Subcutaneous abdominal adipose tissue (tissue), 5 donors: ENCODE measurements around the gene TNFAIP2.
"Not testable (repeated sequence)": the region's sequence is repeated elsewhere in the genome, so short reads cannot be mapped to it uniquely, and the experiment has no call there.

Experiments
- H3K27ac ChIP-seq: one replicate; pipeline ENCODE4 v1.7.0; 2013; ENCODE audit warnings: low read depth, mild to moderate bottlenecking, inconsistent platforms, low read length, moderate library complexity
- H3K27me3 ChIP-seq, 5 donors: one replicate each; pipeline ENCODE4 v1.7.0; 2013; ENCODE audit warnings: low read length in 5 of 5, inconsistent platforms in 1 of 5; ENCODE audit not compliant: control insufficient read depth in 5 of 5, insufficient read depth in 4 of 5
- H3K36me3 ChIP-seq, 5 donors: one replicate each; pipeline ENCODE4 v1.7.0; 2013; ENCODE audit warnings: low read length in 5 of 5; ENCODE audit not compliant: control insufficient read depth in 5 of 5, insufficient read depth in 5 of 5
- H3K4me1 ChIP-seq, 5 donors: one replicate each; pipeline ENCODE4 v1.7.0; 2013; ENCODE audit warnings: low read length in 5 of 5, mild to moderate bottlenecking in 3 of 5, moderate library complexity in 1 of 5; ENCODE audit not compliant: control insufficient read depth in 5 of 5, insufficient read depth in 5 of 5
- H3K4me3 ChIP-seq, 5 donors: one replicate each; pipeline ENCODE4 v1.7.0; 2013; ENCODE audit warnings: low read length in 5 of 5, low read depth in 1 of 5
- H3K9ac ChIP-seq, 5 donors: one replicate each; pipeline ENCODE4 v1.7.0; 2013; ENCODE audit warnings: low read length in 5 of 5, mild to moderate bottlenecking in 4 of 5, moderate library complexity in 3 of 5
- H3K9me3 ChIP-seq, 5 donors: one replicate each; pipeline ENCODE4 v1.7.0; 2013; ENCODE audit warnings: low read length in 5 of 5; ENCODE audit not compliant: control insufficient read depth in 5 of 5
- donor health status: healthy.
- donor health status: healthy.
- donor health status: healthy.
- donor health status: healthy.
- donor health status: healthy.

TNFAIP2 gene

DNA sequence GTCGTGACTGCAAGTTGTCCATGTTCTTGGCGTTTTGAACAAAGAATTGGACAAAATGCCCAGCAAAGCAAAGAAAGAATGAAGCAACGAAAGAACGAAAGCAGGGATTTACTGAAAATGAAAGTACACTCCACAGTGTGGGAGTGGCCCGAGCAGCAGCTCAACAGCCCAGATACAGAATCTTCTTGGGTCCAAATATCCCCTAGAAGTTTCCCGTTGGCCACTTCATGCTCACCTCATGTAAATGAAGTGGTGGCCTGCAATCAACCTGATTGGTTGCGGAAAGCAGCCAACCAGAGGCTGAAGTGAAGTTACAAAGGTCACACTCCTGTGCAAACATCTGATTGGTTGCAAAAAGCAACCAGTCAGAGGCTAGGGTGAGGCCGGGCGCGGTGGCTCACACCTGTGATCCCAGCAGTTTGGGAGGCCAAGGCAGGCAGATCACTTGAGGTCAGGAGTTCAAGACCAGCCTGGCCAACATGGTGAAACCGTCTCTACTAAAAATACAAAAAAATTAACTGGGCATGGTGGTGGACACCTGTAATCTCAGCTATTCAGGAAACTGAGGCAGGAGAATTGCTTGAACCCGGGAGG is 8.1 kb upstream of the TNFAIP2 start:
- peak overlapping the region in 2 of 5 donors; percentile 25 to 41 for H3K9ac ChIP-seq
- H3K9me3 ChIP-seq, H3K27me3 ChIP-seq, H3K27ac ChIP-seq, H3K36me3 ChIP-seq: not testable (repeated sequence)
- H3K4me1 ChIP-seq = peaks cover 14 to 67% (median 60%) of the 10 kb centered on the region in 5 donors
- H3K4me3 ChIP-seq = peak overlapping the region in 4 of 5 donors; percentile 22 to 48 (median 30)

DNA sequence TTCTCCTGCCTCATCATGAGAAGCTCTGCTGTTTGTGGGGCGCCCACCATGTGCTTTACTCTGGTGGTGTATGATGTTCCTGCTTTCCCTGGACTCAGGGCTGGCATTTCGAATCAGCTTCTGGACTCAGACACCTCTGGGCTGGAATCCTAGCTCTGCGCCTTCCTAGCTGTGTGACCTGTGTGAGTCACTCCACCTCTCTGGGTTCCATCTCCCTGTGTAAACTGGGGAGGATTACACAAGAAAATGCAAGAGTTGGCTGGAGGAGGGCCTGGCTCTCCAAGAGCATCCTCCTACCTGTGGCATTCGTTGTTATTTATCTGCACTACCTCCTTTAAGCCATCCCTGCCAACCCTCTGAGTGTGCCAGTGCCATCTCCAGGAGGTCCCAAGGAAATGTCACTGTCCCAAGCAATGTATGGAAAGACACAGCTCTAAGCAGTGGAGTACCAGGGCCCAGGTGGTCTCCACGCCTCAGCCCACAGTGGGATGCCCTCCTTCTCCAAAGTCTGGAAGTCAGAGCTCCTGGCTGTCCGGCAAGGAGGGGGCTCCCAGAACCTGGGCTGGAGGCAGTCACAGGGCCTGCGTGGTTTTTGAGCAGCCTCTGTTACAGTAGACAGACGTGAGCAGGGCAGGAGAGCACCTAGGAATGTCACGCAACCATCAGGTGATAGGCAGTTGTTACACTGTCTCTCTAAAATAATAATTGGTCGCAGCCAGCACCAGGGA is 7.3 kb upstream of the TNFAIP2 start:
- peaks cover 18 to 67% (median 60%) of the 10 kb centered on the region in 5 donors for H3K4me1 ChIP-seq
- no peak overlapping the region for H3K27ac ChIP-seq
- no peak overlapping the region for H3K9ac ChIP-seq
- no peak overlapping the region for H3K4me3 ChIP-seq
- H3K36me3 ChIP-seq = no peaks in the 10 kb centered on the region
- no peaks in the 10 kb centered on the region for H3K27me3 ChIP-seq
- no peaks in the 10 kb centered on the region for H3K9me3 ChIP-seq

DNA sequence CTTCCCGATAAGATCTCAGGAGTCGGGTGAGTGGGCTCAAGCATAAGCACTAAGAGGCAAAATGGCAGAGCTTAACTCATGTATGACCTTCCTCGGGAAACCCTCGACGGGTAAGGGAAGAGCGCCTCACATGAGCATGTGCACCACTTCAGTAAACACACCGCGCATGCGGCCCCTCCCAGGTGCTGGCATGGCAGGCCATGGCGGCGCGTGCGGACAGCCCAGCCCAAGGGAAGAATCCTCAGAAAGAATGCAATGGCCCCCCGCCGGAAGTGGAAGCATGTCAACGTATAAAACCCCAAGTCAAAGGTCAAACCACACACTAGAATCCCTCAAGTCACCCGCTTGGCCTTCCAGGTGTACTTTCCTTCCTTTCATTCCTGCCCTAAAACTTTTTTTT is 6.6 kb upstream of the TNFAIP2 start:
- H3K4me1 ChIP-seq = peaks cover 23 to 67% (median 60%) of the 10 kb centered on the region in 5 donors
- H3K36me3 ChIP-seq = no peaks in the 10 kb centered on the region
- no peak overlapping the region for H3K27ac ChIP-seq
- no peaks in the 10 kb centered on the region for H3K27me3 ChIP-seq
- H3K9me3 ChIP-seq = no peaks in the 10 kb centered on the region
- H3K4me3 ChIP-seq = no peak overlapping the region
- no peak overlapping the region for H3K9ac ChIP-seq

DNA sequence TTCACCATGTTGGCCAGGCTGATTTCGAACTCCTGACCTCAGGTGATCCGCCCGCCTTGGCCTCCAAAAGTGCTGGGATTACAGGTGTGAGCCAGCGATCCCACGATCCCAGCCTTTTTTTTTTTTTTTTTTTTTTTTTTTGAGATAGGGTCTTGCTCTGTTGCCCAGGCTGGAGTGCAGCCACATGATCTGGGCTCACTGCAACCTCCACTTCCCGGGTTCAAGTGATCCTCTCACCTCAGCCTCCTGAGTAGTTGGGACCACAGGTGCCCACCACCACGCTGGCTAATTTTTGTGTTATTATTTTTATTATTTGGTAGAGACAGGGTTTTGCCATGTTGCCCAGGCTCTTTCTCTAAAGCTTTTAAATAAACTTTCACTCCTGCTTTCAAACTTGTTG is 5.8 kb upstream of the TNFAIP2 start:
- not testable (repeated sequence) for H3K4me3 ChIP-seq, H3K36me3 ChIP-seq, H3K27ac ChIP-seq, H3K9me3 ChIP-seq, H3K9ac ChIP-seq, H3K27me3 ChIP-seq
- H3K4me1 ChIP-seq = peaks cover 27 to 70% (median 59%) of the 10 kb centered on the region in 5 donors

DNA sequence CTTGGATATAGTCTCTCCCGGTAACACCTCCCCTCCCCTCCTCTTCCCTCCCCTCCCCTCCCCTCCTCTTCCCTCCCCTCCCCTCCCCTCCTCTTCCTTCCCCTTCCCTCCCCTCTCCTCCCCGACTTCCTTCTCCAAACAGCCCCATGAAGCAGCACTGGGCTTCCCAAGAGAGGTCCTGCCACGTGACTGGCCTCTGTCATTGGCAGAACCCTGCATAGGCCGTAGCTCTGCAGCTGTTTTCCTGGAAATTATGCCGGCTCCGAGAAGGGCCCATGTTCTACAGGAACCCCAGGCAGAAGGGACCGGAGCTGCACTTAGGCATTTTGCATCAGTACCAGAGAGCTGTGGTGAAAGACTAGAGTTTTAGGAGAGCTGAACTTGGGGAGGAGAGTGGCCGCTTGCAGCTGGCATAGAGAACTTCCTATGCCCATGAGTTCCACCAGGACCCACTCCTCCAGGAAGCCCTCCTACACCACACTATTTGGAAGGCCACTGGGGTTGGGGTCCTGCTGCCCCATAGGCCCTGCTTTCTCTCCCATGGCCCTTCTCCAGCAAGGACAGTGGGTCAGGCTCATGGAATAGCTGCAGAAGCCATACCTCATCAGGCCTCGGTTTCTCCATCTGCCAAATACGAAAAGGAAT is 5.1 kb upstream of the TNFAIP2 start:
- Histone ChIP-seq H3K4me3 (peak overlapping the region in 3 of 5 donors; percentile 22 to 30 (median 27)), H3K27me3 (no peaks in the 10 kb centered on the region), H3K9me3 (no peaks in the 10 kb centered on the region), H3K4me1 (peaks cover 31 to 71% (median 60%) of the 10 kb centered on the region in 5 donors), H3K9ac (peak overlapping the region; percentile 36 to 77 (median 55)), H3K27ac (peak overlapping the region; percentile 89), H3K36me3 (no peaks in the 10 kb centered on the region)

DNA sequence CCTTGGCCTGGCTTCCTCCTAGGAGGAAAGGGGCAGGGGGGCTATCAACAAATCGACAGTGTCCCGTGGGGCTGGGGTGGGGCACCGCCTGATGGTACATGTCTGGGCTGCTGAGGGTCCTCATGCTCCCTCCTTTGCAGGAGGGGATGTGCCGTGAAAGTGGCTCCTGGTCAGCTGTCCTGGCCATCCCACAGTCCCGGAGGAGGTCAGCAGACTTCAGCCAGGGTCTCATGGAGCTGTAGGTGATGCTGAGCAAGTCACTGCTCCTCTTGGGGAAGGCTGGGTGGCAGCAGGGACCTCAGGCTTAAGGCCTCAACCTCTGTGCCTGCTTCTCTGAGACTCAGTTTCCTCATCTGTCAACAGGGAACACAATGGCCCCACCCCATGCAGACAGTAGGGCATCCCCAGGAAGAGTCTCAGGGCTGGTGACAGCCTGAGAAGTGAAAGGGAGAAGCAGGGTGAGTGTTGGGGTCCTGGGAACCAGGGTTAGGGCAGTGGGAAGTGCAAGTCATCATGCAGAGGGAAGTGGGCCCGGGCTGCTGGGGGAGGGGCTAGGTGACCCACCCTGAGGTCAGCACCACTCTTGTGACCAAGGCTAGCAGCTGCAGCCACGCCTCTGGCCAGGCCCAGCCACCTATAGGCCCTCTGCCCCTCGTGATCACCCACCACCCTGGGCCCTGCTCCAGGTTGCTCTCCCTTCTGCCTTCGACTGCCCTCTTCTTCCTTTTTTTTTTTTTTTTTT is 4.4 kb upstream of the TNFAIP2 start:
- H3K36me3 ChIP-seq = no peaks in the 10 kb centered on the region
- H3K4me3 ChIP-seq = peak overlapping the region in 2 of 5 donors; percentile 27 to 30
- H3K27me3 ChIP-seq = no peaks in the 10 kb centered on the region
- peak overlapping the region; percentile 36 to 67 (median 55) for H3K9ac ChIP-seq
- peaks cover 31 to 73% (median 59%) of the 10 kb centered on the region in 5 donors for H3K4me1 ChIP-seq
- no peaks in the 10 kb centered on the region for H3K9me3 ChIP-seq
- peak overlapping the region; percentile 89 for H3K27ac ChIP-seq

DNA sequence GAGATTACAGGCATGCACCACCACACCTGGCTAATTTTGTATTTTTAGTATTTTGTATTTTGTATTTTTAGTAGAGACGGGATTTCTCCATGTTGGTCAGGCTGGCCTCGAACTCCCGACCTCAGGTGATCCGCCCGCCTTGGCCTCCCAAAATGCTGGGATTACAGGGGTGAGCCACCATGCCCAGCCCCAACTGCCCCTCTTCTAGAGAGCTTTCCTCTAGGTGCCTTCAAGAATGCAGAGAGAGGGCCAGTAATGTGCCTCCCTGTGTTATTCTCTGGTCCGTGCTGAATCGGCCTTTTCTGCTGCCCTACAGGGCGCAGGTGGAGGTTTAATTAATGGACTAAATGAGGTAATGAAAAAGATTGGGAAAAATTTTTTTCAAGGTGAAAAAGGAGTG is 3.7 kb upstream of the TNFAIP2 start:
- not testable (repeated sequence) for H3K36me3 ChIP-seq, H3K4me3 ChIP-seq, H3K9me3 ChIP-seq, H3K9ac ChIP-seq, H3K27me3 ChIP-seq
- H3K4me1 ChIP-seq = peaks cover 29 to 73% (median 63%) of the 10 kb centered on the region in 5 donors
- peak overlapping the region; percentile 24 for H3K27ac ChIP-seq

DNA sequence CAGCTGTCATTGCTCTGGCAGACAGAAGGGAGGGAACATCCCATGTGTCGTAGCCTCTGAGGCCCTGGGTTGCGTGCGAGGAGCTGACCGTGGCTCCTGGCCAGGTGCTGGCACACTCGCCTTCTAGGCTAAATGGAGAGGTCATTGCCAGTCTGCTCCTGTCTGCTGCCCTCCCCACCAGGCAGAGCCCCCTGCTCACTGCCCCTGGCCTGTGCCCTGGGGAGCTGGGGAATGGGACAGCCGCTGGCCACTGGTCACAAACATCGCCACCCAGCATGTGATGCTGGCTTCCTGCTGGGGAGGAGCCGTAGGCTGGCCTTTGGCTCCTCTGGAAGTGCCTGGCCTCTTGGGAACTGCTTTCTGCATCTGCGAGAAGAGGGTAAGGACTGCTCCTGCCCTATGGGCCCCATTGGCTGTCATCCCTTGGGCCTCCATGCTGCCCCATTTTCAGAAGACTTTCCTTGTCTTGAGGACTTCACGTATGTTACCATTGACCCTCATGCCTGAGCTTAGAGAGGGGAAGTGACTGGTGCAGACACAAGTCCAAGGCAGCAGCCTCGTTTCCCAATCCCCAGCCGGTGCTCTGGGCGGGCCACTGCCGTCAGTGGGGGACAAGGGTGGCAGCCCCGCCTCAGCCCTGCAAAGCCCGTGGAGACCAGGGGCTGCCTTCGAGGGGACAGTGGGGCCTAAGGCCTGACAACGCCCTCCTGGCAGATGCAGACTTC is 2.0 kb upstream of the TNFAIP2 start:
- Histone ChIP-seq H3K27me3 (no peaks in the 10 kb centered on the region), H3K27ac (peak overlapping the region; percentile 97), H3K4me3 (peak overlapping the region; percentile 47 to 79 (median 63)), H3K9me3 (no peaks in the 10 kb centered on the region), H3K9ac (peak overlapping the region; percentile 13 to 78 (median 48)), H3K4me1 (peaks cover 34 to 84% (median 75%) of the 10 kb centered on the region in 5 donors), H3K36me3 (peaks cover 0 to 8% (median 4%) of the 10 kb centered on the region in 5 donors)

DNA sequence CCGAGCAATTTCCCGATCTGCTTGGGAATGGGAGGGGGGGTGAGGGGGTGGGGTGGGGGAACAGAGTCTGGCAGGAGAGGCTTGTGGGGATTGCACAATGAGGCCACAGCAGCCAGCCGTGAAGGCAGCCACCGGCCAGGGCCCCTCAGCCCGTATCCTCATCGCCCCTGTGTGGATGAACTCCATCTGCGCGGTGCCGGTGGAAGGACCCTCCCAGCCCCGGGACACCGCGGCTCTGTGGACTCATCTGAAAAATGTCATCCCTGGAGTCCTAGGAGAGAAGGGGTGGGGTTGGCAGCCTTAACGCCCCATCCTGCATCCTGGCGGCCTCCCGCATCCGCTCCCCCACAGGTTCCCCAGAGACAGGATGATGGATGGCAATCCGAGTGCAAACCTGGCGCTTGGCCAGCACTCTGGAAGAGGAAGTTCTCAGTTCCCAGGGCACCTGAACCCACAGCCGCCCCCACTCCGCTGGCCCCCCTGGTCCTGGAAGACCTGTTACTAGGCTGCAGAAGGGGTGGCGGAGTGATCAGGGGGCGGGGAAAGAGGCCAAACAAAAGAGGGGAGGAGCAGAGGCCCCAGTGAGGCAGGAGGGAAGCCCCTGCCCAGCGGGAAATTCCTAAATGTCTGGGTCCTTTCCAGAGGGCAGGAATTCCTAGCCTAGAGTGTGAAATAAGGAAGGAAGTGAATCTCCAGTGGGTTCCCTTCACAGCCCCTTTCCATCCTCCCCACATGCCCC is 1.2 kb upstream of the TNFAIP2 start:
- H3K9me3 ChIP-seq = no peaks in the 10 kb centered on the region
- peak overlapping the region; percentile 97 for H3K27ac ChIP-seq
- H3K36me3 ChIP-seq = peaks cover 0 to 11% (median 8%) of the 10 kb centered on the region in 5 donors
- peak overlapping the region in 4 of 5 donors; percentile 53 to 94 (median 86) for H3K9ac ChIP-seq
- H3K4me1 ChIP-seq = peaks cover 34 to 89% (median 80%) of the 10 kb centered on the region in 5 donors
- H3K4me3 ChIP-seq = peak overlapping the region; percentile 35 to 79 (median 53)
- H3K27me3 ChIP-seq = no peaks in the 10 kb centered on the region
